ENCODE measurements around the gene SORBS1.

Gene SORBS1

DNA sequence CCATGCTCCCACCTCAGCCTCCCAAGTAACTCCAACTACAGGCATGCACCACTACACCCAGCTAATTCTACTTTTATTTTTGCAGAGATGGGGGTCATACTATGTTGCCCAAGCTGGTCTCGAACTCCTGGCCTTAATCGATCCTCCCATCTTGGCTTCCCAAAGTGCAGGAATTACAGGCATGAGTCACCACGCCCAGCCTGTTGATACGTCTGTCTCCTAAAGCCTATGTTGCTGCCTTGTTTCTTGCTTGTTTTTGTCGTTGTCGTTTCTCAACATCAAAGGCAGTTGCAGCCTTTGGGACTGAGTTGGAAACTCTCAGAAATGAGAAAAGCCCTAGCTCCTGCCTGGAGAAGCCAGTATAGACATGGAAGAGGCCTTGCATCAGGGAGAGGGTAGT lies 49.9 kb downstream of the SORBS1 start:
- no peak for DNase-seq

DNA sequence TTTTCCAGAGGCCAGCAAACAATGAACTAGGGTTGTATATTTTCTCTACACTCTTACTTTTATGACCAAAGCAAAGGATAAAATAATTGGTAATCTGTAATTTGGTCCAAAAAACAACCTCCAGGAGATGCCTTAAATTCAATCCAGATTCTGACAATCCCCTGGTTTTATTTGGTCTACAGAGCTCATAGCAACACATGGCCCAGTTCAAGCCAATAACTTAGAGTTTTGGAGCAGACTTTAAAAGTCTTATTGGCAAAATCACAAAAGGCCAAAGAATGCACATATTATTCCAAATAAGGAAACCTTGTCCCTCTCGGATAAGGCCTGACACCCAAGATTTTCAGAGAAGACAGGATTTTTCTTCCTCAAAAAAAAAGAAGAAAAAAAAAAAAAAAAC lies 51.9 kb downstream of the SORBS1 start:
- DNase-seq, result no peak

DNA sequence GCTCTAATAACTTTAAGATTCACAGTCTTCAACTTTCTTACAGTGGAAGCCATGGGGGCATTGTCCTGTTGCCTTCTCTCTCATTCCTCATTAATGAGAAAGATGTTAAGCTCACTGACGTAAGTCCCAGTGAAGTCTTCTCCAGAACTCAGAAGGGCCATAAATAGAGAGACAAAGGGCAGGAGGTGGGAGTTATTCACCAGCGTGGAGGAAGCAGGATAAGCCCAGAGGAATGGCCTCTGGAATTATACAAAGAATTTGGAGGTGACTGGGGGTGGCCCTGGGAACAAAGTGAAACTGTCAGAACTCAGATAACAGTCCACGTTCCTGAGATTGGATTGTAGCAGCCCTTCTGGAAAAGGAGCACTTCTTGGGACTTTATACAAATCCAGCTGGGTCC lies 52.4 kb downstream of the SORBS1 start:
- DNase-seq, result no peak

DNA sequence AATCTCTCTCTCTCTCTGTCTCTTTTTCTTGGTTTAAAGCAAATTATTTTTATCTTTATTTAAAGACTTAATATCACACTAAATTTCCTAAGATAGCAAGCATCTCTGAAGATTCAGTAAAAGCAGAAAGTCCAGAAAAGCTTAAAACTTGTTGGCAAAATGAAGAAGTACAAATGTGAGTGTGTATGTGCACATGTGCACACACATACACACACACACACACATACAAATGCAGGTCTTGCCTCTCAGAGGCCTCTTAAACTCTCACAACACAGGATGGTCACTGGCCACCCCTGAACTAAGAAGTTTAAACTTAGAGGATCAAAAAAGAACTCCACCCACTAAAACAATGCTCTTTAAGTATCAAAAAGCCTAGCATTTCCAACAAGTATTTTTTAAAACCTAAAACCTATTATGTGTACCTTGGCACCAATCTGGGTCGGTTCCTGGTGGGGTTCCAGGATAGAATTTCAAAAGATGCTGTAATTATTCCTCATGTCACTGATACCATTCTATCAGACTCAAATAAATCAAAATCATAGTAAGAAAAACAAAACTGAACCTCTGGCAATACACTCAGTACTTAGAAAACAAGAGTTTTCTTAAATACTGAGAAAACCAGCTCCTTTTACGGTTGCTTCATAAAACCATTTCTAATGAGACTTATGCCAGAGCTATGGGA lies 55.0 kb downstream of the SORBS1 start:
- no peak for DNase-seq

DNA sequence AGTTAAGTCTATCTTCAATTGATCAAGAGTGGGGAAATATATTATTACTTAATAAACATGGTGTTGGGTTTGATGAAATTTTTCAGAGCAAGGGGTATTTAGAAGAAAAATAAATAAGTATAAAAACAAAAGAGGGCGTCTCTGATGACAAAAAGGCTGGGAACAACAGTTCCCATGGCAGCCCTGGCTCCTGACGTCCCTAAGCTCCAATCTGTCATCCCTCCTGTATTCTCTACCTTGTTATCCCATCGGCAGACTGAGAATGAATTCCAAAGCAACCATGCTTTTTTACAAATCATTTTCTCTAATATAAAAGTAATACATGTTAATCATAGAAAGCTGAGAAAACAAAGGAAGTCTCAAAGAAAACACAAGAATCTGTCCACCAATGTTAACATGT lies 55.5 kb downstream of the SORBS1 start:
- DNase-seq, result peak; percentile 1

DNA sequence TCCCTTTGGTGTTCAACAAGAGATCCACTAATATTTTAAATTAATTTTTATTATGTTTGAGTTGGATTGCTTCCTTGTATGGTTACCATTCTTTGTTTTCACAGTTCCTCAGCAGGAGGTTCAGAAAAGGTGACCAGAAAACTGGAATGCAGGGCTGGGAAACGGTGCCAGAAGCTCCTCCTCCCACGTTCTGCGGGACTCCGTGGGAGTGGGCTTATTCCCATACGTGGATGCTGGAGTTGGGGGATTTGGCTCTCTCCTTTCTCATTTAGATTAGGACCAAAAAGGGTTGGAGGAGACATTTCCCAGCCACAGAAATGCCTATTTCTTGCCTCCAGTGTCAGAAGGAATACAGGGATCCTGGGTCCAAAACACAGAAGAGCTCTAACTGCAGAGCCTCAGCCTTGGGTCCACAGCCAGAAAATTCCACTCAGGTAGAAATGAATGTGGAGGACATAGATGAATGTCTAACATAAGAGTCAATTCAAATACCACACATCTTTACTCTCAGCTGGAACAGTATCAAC lies 56.0 kb downstream of the SORBS1 start:
- no peak for DNase-seq

DNA sequence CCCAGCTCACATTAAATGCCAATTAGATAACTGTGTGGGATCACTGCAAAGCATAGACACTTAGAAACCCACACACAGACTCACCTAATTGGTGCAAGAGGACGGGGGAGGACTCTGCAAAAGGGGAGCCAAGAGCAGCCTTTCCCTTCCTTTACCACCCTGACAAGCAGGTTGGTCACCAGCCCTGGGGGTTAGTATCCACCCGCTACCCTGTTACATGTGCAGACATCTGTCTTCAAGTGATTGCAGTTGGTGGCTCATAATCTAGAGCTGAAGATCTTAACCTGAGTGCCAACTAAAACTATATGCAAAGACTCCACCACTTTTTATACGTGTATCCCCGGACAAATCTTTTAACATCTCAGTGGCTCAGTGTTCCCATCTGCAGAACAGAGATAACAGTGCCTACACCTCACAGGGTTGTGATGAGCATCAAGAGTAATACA lies 56.9 kb downstream of the SORBS1 start:
- no peak for DNase-seq

DNA sequence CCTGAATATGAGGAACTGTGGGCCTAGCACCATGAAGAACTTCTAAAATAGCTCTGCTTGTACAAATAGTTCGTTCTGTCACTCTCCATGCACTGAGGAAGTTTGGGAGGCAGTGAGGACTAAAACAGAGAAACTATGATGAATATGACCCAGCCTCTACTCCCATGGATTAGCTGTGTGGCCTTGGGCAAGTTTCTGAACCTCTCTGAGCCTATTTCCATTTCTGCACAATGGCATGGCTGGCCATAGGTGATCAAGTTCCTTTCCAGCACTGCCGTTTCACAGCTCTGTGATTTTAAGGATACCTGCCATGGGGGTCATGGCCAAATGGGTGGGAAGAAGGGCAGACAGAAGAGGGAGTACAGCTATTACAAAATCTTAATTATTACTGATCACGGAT lies 57.6 kb downstream of the SORBS1 start:
- no peak for DNase-seq

DNA sequence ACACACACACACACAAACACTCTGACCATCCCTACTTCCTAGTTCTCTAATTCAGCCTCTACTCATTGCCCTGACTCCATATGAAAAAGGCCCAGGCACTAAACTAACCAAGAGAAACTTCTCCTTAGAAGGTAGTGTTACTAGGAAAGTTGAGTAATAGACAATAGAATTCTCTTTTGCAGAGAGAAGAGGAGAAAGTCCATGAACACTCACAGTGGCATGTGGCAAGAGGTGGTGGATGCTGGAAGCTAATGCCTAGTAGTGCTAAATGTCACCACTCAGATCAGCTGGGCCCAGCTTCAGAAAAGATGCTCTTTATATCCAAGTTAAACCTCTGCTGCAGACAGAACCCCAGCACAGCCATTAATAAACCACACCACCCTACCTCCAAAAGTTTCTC lies 58.2 kb downstream of the SORBS1 start:
- DNase-seq, result no peak

DNA sequence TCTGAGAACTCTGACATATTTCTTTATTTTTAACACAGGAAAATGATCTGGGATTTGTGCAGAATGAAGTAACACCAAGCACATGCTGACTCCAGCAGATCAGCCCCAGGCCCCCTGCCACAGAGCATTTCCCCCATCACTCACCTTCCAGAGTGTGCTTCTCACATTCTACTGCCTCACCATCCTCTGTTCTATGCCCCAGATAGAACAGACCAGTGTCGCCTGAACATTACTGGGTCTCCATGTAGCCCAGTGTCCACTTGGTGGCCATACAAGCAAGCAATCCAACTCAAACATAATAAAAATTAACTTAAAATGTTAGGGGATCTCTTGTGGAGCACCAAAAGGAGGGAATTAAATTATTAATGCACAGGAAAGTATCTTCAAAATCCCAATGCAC lies 58.8 kb downstream of the SORBS1 start:
- no peak for DNase-seq

DNA sequence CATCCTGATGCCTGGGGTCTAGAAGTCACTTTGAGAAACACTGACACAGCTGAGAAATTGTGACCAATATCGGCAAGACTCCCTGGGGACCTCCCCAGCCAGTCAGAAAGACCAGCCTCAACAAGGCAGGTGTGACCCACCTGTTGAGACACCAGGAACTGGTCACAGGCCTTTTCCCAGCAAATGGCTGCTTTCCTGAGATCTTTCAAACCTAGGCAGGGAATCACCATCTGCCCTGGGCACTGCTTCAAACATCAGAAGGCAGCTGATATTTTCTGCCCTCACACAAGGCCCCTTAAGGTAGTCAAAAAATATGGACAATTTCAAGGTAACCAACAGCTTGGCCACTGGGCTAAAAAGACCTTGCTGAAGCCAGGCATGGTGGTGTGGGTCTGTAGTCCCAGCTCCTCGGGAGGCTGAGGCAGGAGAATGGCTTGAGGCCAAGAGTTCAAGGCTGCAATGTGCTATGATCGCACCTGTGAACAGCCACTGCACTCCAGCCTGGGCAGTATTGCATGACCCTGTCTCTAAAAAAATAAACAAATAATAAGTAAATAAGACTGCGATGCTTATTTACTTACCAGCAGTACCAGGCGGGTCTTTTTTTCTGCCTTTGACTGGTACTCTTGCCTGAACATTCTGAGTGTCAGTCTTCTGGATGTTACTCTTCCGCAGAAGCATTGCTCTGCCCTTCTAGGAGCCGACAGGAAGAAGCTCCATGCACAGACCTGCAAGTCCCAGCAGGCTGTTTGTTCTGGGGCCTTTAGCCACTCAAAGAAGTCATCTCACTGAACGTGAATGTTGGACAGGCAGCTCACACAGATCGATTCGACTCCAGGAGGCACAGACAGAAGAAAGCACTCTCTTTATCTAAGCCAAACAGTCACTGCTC lies 59.7 kb downstream of the SORBS1 start:
- DNase-seq, result no peak

DNA sequence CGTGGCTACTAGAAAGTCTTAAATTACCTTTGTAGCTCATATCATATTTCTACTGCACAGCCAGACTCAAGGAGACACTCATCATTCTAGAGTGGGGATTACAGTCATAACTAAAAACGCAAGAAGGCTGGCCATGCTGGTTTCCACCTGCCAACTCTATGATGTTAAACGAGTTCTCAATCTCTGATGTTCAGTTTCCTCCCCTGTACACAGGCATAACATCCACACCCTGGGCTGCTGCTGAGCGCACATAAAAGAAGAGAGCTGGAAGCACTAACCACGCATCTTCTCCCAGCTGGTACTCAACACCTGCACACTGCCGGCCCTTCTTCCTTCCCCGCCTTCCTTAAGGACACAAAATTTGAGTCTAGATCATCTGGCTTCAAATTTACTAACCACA lies 60.5 kb downstream of the SORBS1 start:
- DNase-seq, result no peak

DNA sequence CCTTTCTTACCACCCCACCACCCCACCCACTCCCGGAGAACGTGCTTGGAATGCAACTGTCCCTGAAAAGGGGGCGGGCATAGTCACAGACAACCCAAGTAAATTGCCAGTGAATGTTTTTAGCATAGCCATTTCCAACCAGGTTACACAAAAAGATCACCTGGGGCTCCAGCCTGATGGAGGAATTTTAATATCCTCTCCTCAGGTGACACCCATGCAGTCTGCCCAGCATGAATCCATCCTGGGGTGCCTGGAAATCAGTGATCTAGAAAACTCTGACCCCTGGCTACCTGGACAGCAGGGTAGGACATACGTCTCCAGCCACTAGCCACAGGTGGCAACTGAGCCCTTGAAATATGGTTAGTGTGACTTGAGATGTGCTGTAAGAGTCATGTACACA lies 61.1 kb downstream of the SORBS1 start:
- DNase-seq, result no peak

DNA sequence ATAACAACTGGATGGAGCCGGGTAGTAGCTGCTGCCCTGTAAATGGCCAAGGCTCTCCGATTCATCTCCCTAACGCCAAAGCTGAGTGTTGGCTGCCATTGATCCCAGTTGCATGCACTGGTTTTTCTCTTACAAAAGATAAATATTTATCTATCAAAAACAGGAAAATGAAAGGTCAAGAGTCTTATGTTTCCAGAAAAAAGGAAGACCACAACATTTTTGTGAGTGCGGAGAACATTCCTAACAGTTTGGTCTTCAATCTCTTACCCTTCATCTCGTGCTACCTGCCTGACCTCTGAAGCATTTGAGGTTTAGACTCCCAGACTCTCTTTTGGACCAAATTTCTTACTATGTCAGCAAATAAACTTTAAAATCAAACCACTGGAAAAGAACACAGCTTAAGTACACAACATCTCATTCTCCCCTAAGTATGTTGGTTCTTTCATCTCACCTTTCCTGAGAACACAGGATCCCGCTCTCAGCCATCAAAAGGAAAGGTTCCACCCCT lies 61.6 kb downstream of the SORBS1 start:
- DNase-seq, result no peak

DNA sequence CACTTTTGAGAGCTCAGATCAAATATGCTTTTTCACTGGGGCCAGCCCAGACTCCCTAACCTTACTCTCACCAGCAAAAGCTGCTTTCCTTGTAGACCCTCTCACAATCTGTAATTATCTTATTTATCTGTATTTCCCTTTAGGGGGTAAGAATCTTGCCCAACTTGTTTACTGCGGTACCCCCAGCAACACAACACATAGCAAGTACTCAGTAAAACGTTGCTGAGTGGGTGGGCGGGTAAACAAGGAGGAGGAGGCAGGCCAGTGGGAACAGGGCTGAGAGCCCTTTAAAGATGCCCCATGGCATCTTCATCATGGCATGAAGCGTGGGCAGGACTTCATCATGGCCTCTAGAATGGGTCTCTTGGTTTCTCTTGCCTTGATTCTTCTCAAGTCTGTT lies 64.2 kb downstream of the SORBS1 start:
- no peak for DNase-seq

DNA sequence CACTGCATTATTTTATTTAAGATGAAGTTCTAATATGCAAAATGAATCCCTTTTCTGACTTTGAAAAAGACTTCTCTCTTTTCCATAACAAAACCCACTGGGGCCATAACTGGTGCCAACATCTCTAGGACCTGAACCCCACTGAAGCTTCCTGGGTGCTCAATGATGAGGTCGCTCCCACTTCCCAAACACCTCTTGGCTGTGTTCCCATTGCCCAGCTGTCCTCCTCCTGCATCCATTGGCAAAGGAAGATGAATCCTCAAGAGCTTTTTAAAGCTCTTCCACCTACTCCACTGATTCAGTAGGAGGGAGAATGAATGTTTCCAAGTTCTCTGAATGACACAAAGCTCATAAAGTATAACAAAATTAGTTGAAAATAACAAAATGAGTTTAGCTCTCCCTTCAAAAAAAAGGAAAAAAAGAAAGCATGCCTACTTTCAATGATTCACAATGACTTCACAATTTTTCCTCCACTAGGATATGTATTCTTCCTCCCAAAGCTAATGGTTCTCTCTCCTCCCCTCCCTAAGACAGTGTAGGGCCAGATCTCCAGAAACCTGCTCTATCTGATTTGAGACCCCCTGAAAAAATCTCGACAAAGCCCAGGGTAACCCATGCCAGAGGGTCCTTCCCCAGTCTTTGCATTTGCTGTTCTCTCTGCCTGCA lies 64.8 kb downstream of the SORBS1 start:
- DNase-seq, result no peak

DNA sequence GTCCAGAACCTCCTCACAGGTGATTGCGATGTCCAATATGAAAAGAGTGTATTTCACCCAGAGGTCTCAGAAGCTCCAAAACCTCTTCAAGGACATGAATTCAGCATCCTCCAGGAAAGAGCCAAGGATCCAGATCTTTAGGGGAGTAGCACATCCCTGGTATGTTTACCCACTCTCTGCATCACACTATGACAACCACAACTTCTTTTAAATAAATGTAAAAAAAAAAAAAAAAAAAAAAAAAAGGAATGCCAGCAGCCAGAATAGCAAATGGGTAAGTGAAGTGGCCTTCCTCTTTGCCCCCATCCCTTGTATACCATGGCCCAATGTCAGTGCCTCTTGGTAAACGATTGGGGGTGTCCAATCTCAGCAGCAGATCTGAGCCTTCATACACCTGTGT lies 67.3 kb downstream of the SORBS1 start:
- DNase-seq, result no peak

DNA sequence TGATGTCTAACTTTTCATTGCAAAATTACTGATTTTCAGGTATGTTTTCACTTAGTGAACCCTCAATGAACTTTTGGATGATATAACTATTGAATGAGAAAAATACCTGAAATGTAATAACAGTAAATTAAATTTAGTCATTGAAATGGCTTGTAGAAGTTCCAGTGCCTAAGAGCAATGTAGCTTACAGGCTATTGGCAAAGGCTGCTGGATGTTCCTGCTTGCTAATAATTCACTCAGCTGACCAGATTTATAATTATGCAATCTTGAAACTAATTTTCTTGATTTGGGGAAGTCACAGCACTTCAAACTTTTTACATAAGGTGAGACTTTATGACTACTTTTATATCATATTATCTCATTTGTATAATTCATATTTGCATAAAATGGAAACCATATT lies 73.2 kb downstream of the SORBS1 start:
- DNase-seq, result no peak

DNA sequence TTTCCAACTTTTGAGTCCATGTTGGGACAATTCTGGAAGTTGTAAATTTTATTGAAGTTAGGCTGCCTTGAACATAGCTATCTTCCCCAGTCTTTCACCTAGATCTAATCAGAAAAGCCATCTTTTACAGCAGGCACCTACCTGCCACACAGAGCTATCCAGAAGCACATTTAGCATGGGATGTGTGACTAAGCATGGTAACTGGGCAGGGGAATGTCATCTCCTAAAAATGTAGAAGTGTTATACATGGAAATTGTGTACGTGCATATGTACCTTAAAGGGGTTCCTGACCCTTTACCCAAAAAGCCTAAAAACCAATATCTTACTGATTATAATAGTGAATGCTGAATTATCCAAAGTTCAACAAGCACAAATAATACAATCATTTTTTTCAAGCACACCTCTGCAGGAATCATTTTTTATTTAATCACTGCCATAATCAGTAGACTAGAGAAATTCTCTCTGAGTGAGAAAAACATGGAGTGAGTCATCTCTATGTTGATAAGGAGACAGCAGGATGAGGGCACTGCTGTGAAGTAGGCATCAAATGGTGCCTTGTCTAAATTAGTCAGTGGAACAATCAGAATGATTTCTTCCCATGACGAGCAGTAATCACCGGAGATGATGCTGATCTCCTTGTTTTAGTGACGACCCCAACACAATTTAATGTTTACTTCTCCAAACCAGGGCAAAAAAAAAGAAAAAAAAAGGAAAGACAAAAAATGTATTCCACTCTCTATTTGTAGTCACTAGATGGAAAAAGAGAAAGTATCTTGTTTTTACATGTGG lies 75.9 kb downstream of the SORBS1 start:
- no peak for DNase-seq

DNA sequence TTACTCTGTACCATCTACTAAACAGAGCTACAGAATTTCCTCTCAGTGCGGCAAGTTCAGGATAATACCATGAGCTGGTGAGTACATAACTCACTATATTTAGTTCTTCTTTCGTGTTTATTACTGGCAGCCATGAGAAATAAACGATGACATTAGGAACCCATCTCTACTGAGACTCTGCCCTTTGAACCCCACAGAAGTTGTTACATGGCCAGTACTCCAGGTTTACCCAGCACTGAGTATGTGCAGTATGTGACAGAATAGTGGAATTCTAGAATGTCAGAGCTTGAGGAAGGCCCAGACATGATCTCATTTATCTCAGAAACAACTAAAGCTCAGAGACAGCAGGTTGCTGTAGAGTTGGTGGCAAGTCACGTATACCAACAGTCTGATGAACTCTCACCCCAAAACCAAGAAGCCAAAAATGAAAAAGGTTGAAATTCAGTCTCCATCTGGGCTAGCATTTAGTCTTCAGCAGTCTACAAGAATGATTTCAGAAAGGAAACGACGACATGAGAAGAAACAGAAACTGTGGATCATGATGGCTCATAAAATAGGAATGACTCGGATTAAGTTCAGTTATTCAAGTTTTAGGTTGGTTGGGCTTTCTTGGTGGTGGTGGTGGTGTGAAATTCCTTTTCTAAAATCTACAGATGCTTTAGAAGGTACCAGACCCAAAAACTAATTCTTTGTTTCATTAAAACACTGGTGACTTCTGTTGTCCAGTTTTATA lies 78.5 kb downstream of the SORBS1 start:
- no peak for DNase-seq

DNA sequence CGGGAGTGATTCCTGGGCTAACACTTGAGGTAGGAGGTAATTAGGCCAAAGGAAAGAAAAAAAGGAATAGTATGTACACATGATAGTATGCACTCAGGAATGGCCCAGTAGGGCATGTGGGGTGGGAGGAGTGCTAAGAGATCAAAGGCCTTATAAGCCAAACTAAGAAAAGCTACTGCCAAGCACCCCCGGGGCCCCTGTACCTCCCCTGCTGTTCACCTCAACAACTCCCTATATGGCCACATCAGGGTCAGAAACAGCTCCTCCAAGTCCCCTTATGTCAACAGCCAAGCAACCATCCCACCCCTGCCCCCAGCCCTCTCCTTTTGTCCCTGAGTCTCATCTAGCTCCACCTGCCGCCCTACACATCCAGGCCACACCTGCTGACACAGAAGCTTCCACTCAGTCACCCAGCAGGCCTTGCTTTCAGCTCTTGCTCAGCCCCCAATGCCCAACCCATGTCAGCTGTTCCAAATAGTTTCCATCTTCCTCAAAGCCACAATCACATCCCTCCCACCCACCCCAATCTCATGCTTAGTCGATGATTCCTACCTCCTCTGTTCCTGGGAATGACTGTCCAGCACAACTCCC lies 80.2 kb downstream of the SORBS1 start:
- DNase-seq, result no peak
